GM23248 (cell line): ENCODE data around the gene PIM1. TPM values are rescaled to one million over a fixed set of nuclear protein-coding genes. Genes with fewer than 3 reads are reported as not detected.
"Not testable (repeated sequence)": the region's sequence is repeated elsewhere in the genome, so short reads cannot be mapped to it uniquely, and the experiment has no call there.

ENCODE experiments used
- DNase-seq: peaks from one replicate; pipeline ENCODE4 v3.0.0-alpha.2; 2015
- H2AFZ ChIP-seq: fragments of 200-600 bp; sonication (generic); 2 replicates; pipeline ENCODE4 v1.6.1; 2016; ENCODE audit warnings: antibody characterized with exemption
- H3F3A ChIP-seq: fragments of 200-600 bp; sonication (generic); 2 replicates; pipeline ENCODE4 v1.6.1; 2016; ENCODE audit warnings: mild to moderate bottlenecking, antibody characterized with exemption, mixed run types; ENCODE audit not compliant: insufficient read depth
- H3K27ac ChIP-seq: fragments of 200-600 bp; sonication (generic); 2 replicates; pipeline ENCODE4 v1.5.1; 2016; ENCODE audit warnings: mild to moderate bottlenecking
- H3K27me3 ChIP-seq: fragments of 200-600 bp; sonication (generic); replicated peaks from 2 replicates; pipeline ENCODE4 v1.6.1; 2016; ENCODE audit warnings: mild to moderate bottlenecking; ENCODE audit not compliant: insufficient read depth
- H3K36me3 ChIP-seq: fragments of 200-600 bp; sonication (generic); 2 replicates; pipeline ENCODE4 v1.6.1; 2016; ENCODE audit warnings: low read depth, mild to moderate bottlenecking
- H3K4me1 ChIP-seq: fragments of 200-600 bp; sonication (generic); 2 replicates; pipeline ENCODE4 v1.6.1; 2016; ENCODE audit warnings: mild to moderate bottlenecking; ENCODE audit not compliant: insufficient read depth
- H3K4me2 ChIP-seq: fragments of 200-600 bp; sonication (generic); one replicate; pipeline ENCODE4 v1.6.1; 2016; ENCODE audit warnings: mild to moderate bottlenecking; ENCODE audit not compliant: unreplicated experiment
- H3K4me3 ChIP-seq: fragments of 200-600 bp; sonication (generic); 2 replicates; pipeline ENCODE4 v1.5.1; 2016; ENCODE audit warnings: mild to moderate bottlenecking
- H3K79me2 ChIP-seq: fragments of 200-600 bp; sonication (generic); 2 replicates; pipeline ENCODE4 v1.6.1; 2016; ENCODE audit warnings: mild to moderate bottlenecking; ENCODE audit not compliant: insufficient read depth
- H3K9ac ChIP-seq: fragments of 200-600 bp; sonication (generic); 2 replicates; pipeline ENCODE4 v1.6.1; 2016; ENCODE audit warnings: mild to moderate bottlenecking
- H3K9me2 ChIP-seq: fragments of 200-600 bp; sonication (generic); 2 replicates; pipeline ENCODE4 v1.6.1; 2016; ENCODE audit warnings: mixed run types, mild to moderate bottlenecking, moderate library complexity; ENCODE audit not compliant: insufficient read depth
- H3K9me3 ChIP-seq: fragments of 200-600 bp; sonication (generic); one replicate; pipeline ENCODE4 v1.6.1; 2017; ENCODE audit warnings: low read depth
- H4K20me1 ChIP-seq: fragments of 200-600 bp; sonication (generic); 2 replicates; pipeline ENCODE4 v1.6.0; 2016; ENCODE audit not compliant: insufficient read depth
- EZH2 ChIP-seq: fragments of 200-600 bp; sonication (generic); IDR thresholded peaks from 2 replicates; pipeline ENCODE4 v1.6.1; 2018; ENCODE audit warnings: antibody characterized with exemption, mild to moderate bottlenecking; ENCODE audit not compliant: insufficient read depth, poor library complexity, severe bottlenecking
- EZH2phosphoT487 ChIP-seq: fragments of 200-600 bp; sonication (generic); IDR thresholded peaks from 2 replicates; pipeline ENCODE4 v1.6.1; 2018; ENCODE audit warnings: antibody characterized with exemption, moderate library complexity, mild to moderate bottlenecking, low read depth; ENCODE audit not compliant: insufficient read depth
- WGBS, 2 experiments: methylation state at CpG; one replicate each; pipeline ENCODE4 v1.1.6; 2015 to 2017; ENCODE audit warnings: low lambda C conversion rate in 2 of 2, low coverage in 1 of 2; ENCODE audit errors: missing lambda C conversion rate in 2 of 2; 5-methylcytosine and 5-hydroxymethylcytosine counted together
- in situ Hi-C: fragments of 300-500 bp; cut with MboI; formaldehyde crosslinking; loops from 2 replicates; pipeline ENCODE4 v1.15.0; 2020
- polyA plus RNA-seq: library from polyadenylated mRNA; unstranded; fragments of >200 nt; fragmentation: Nextera tagmentation; extraction: Ambion mirVana; gene quantifications from 2 replicates; pipeline ENCODE4 v1.2.1, GENCODE V29; 2016
- total RNA-seq: library from RNA; depleted of rRNA; stranded (reverse); fragments of >200 nt; shearing (Covaris generic); gene quantifications from 2 replicates; pipeline ENCODE4 v1.2.3, GENCODE V29; 2014

Gene PIM1
- total and polyA plus RNA-seq, 2 experiments from 2014 or later: 12.0 to 15.5 TPM

GRCh38 chr6:37177077-37177934 is 7.4 kb downstream of the PIM1 start:
- H4K20me1 ChIP-seq: no peaks in the 10 kb centered on the region
- in situ Hi-C loops: loop anchor here (10.0 kb wide), 1 partner anchor 123 kb away; no protein-coding TSS in a partner anchor
- H3K27me3 ChIP-seq: no peaks in the 10 kb centered on the region
- H3K4me3 ChIP-seq: no peak overlapping the region
- no peak overlapping the region for H3K27ac ChIP-seq
- H3K79me2 ChIP-seq: peaks cover 5% of the 10 kb centered on the region; the same call in 1 of the 2 replicates
- no peak for TF ChIP-seq EZH2phosphoT487
- no peak for TF ChIP-seq EZH2
- H3K4me2 ChIP-seq: no peak overlapping the region
- peaks cover 34% of the 10 kb centered on the region for H3K36me3 ChIP-seq
- H3K9ac ChIP-seq: no peak overlapping the region
- H2AFZ ChIP-seq: no peak overlapping the region
- no peaks in the 10 kb centered on the region for H3K9me2 ChIP-seq
- DNase-seq: no peak
- no peaks in the 10 kb centered on the region for H3K9me3 ChIP-seq
- 38 to 40% methylated on average over 10 of the region's 10 CpGs for WGBS, 2 experiments
- peaks cover 7% of the 10 kb centered on the region; the same call in 1 of the 2 replicates for H3K4me1 ChIP-seq
- peaks cover 4% of the 10 kb centered on the region; the same call in 1 of the 2 replicates for H3F3A ChIP-seq

GRCh38 chr6:37177935-37178517 is 8.1 kb downstream of the PIM1 start:
- no peak for TF ChIP-seq EZH2
- no peak for TF ChIP-seq EZH2phosphoT487
- no peak overlapping the region for H3K4me3 ChIP-seq
- H3K4me1 ChIP-seq: peaks cover 3% of the 10 kb centered on the region; the same call in 1 of the 2 replicates
- no peaks in the 10 kb centered on the region for H3K9me3 ChIP-seq
- H3K36me3 ChIP-seq: peaks cover 27% of the 10 kb centered on the region
- peaks cover 4% of the 10 kb centered on the region; the same call in 1 of the 2 replicates for H3F3A ChIP-seq
- H3K4me2 ChIP-seq: no peak overlapping the region
- H3K27me3 ChIP-seq: no peaks in the 10 kb centered on the region
- 85 to 89% methylated on average over 8 of the region's 8 CpGs for WGBS, 2 experiments
- DNase-seq: no peak
- H3K9ac ChIP-seq: no peak overlapping the region
- no peak overlapping the region for H2AFZ ChIP-seq
- in situ Hi-C loops: loop anchor here (10.0 kb wide), 1 partner anchor 123 kb away; no protein-coding TSS in a partner anchor
- H4K20me1 ChIP-seq: no peaks in the 10 kb centered on the region
- H3K79me2 ChIP-seq: no peaks in the 10 kb centered on the region
- no peaks in the 10 kb centered on the region for H3K9me2 ChIP-seq
- no peak overlapping the region for H3K27ac ChIP-seq

GRCh38 chr6:37180075-37180474 is 10.1 kb downstream of the PIM1 start:
- H3F3A ChIP-seq: peaks cover 4% of the 10 kb centered on the region; the same call in 1 of the 2 replicates
- no peak overlapping the region for H3K9ac ChIP-seq
- H3K79me2 ChIP-seq: no peaks in the 10 kb centered on the region
- WGBS, 2 experiments: 83 to 90% methylated on average over 2 of the region's 2 CpGs
- H3K27ac ChIP-seq: no peak overlapping the region
- no peak overlapping the region for H3K4me3 ChIP-seq
- no peak for TF ChIP-seq EZH2
- no peak for TF ChIP-seq EZH2phosphoT487
- no peak overlapping the region for H2AFZ ChIP-seq
- H3K4me2 ChIP-seq: no peak overlapping the region
- no peaks in the 10 kb centered on the region for H4K20me1 ChIP-seq
- DNase-seq: no peak
- peaks cover 8% of the 10 kb centered on the region; the same call in 1 of the 2 replicates for H3K36me3 ChIP-seq
- H3K9me2 ChIP-seq: no peaks in the 10 kb centered on the region
- in situ Hi-C loops: no loop called here
- H3K4me1 ChIP-seq: no peaks in the 10 kb centered on the region
- H3K27me3 ChIP-seq: no peaks in the 10 kb centered on the region
- no peaks in the 10 kb centered on the region for H3K9me3 ChIP-seq

GRCh38 chr6:37180610-37181009 is 10.7 kb downstream of the PIM1 start:
- H3K36me3 ChIP-seq, H3F3A ChIP-seq, H3K27me3 ChIP-seq, H3K9ac ChIP-seq, H3K4me1 ChIP-seq, H3K9me3 ChIP-seq, H3K4me3 ChIP-seq, H3K79me2 ChIP-seq, in situ Hi-C loops, H4K20me1 ChIP-seq, H3K4me2 ChIP-seq, DNase-seq, H3K9me2 ChIP-seq, H2AFZ ChIP-seq, H3K27ac ChIP-seq: not testable (repeated sequence)
- 86 to 87% methylated on average over 4 of the region's 4 CpGs for WGBS, 2 experiments
